Adrenal gland (tissue), 19 donors: ENCODE measurements around the gene FZR1. TPM values are rescaled to one million over a fixed set of nuclear protein-coding genes. Genes with fewer than 3 reads are reported as not detected.

Experiments used
- DNase-seq, 7 donors: peaks; one replicate each; pipeline ENCODE4 v3.0.0-alpha.2; 2019 to 2020
- H3K27ac ChIP-seq, 5 donors: fragments of 200-600 bp; sonication (generic) in 4 of 5; 1 replicate in 3 of 5; 2 replicates in 2 of 5; pipeline versions ENCODE4 v1.5.1 to v1.8.0; 2016 to 2020; ENCODE audit warnings: mild to moderate bottlenecking in 1 of 5
- H3K27me3 ChIP-seq: fragments of 200-600 bp; 2 replicates; pipeline ENCODE4 v1.8.0; 2021
- H3K36me3 ChIP-seq, 2 donors: fragments of 200-600 bp; replicated peaks in 1 of 2; 1 replicate in 1 of 2; 2 replicates in 1 of 2; pipeline versions ENCODE4 v1.5.1 to v1.8.0; 2018 to 2022
- H3K4me1 ChIP-seq, 2 donors: fragments of 200-600 bp; replicated peaks in 1 of 2; 1 replicate in 1 of 2; 2 replicates in 1 of 2; pipeline versions ENCODE4 v1.5.1 to v1.8.0; 2018 to 2021
- H3K4me3 ChIP-seq, 4 donors: fragments of 200-600 bp; sonication (generic) in 3 of 4; one replicate each; pipeline ENCODE4 v1.5.1; 2016 to 2018
- H3K9me3 ChIP-seq, 3 donors: fragments of 200-600 bp; sonication (generic) in 1 of 3; replicated peaks in 1 of 3; 1 replicate in 2 of 3; 2 replicates in 1 of 3; pipeline versions ENCODE4 v1.5.1 to v1.8.0; 2016 to 2021
- POLR2A ChIP-seq, 2 donors: fragments of 450-650 bp; IDR thresholded peaks; one replicate each; pipeline ENCODE4 v1.6.1; 2017; ENCODE audit warnings: antibody characterized with exemption in 2 of 2, mild to moderate bottlenecking in 2 of 2, moderate library complexity in 1 of 2
- WGBS, 4 donors: extraction: QIAGEN DNeasy Blood & Tissue Kit in 2 of 4; methylation state at CpG; one replicate each; pipeline versions ENCODE4 v1.1.5 to v1.1.7; 2013 to 2017; 5-methylcytosine and 5-hydroxymethylcytosine counted together
- intact Hi-C, 2 donors: fragments of 100-400 bp; cut with DNase I; formaldehyde crosslinking; loops; one replicate each; pipeline versions ENCODE4 v1.14.1 to v1.15.0; 2022 to 2023
- long read RNA-seq, 10 donors: library from polyadenylated mRNA in 3 of 10; unstranded in 2 of 10; stranded (forward) in 1 of 10; transcript quantifications; one replicate each; pipeline ENCODE4 v2.0.0 and lab custom pipeline, GENCODE V29; 2021 to 2026
- polyA plus RNA-seq, 3 donors: library from polyadenylated mRNA; stranded (reverse); fragments of 200-250 nt in 2 of 3; fragments of 350-450 nt in 1 of 3; fragmentation: Illumina TruSeq in 1 of 3; extraction: RNeasy Lipid Tissue Mini Kit (QIAGEN cat#74804) in 1 of 3; gene quantifications; one replicate each; pipeline ENCODE4 v1.2.3, GENCODE V29; 2013 to 2014
- total RNA-seq, 9 donors: library from RNA; depleted of rRNA in 4 of 9; stranded (reverse); fragments of >200 nt in 4 of 9; fragments of 120-200 nt in 1 of 9; fragmentation: NEBNext Ultra II Directional in 1 of 9; extraction: Animal tissue kit (Norgen Biotek cat#: 25700) in 1 of 9; gene quantifications; one replicate each; pipeline versions ENCODE4 v1.1.0 to v1.2.4, GENCODE V29; 2013 to 2023
- TF ChIP-seq, protein P1 (sequence below), 6 experiments: fragments of 450-650 bp in 4 of 6; fragments of 200-600 bp in 2 of 6; sonication (generic) in 1 of 6; IDR thresholded peaks; 1 replicate in 5 of 6; 2 replicates in 1 of 6; pipeline versions ENCODE4 v1.5.1 to v1.8.0; 2016 to 2021; ENCODE audit warnings: antibody characterized with exemption in 6 of 6, mild to moderate bottlenecking in 2 of 6, moderate library complexity in 1 of 6
- donor health status: healthy with polysubstance abuse.
- donor health status: Bipolar disorder and iron deficiency.
- donor health status: DM: yes; HTN: yes; CAD: no.
- donor health status: DM: no; HTN: no; CAD: no.
- donor health status: DM: no; HTN: no; CAD: no.
- donor health status: DM: yes; HTN: yes; CAD: no.

FZR1 gene
- total RNA-seq, result 10 to 100 TPM; 17.9 to 85.0 (median 39.4) TPM
- 10 to 100 TPM; 24.4 to 59.1 (median 26.4) TPM for polyA plus RNA-seq
- long read RNA-seq, donor 1, full-length matches to known transcripts, result 4 of 4 reads
- long read RNA-seq, donor 1, partial matches to known transcripts, result 0 of 4 reads
- long read RNA-seq, donor 1, other reads (novel, unspliced or antisense), result 0 of 4 reads
- long read RNA-seq, donor 2, full-length matches to known transcripts, result 4 of 4 reads
- long read RNA-seq, donor 2, partial matches to known transcripts, result 0 of 4 reads
- long read RNA-seq, donor 2, other reads (novel, unspliced or antisense), result 0 of 4 reads
- long read RNA-seq, donor 3, full-length matches to known transcripts, result 4 of 9 reads
- long read RNA-seq, donor 3, partial matches to known transcripts, result 5 of 9 reads
- long read RNA-seq, donor 3, other reads (novel, unspliced or antisense), result 0 of 9 reads
- long read RNA-seq, donor 4, partial matches to known transcripts, result 1 of 3 reads
- long read RNA-seq, donor 4, other reads (novel, unspliced or antisense), result 2 of 3 reads
- long read RNA-seq, donor 5, full-length matches to known transcripts, result 115 of 163 reads
- long read RNA-seq, donor 5, partial matches to known transcripts, result 8 of 163 reads
- long read RNA-seq, donor 5, other reads (novel, unspliced or antisense), result 40 of 163 reads
- long read RNA-seq, donor 6, partial matches to known transcripts, result 0 of 4 reads
- long read RNA-seq, donor 6, other reads (novel, unspliced or antisense), result 4 of 4 reads
- long read RNA-seq, donor 7, full-length matches to known transcripts, result 2 of 7 reads
- long read RNA-seq, donor 7, partial matches to known transcripts, result 5 of 7 reads
- long read RNA-seq, donor 7, other reads (novel, unspliced or antisense), result 0 of 7 reads
- long read RNA-seq, donor 8, full-length matches to known transcripts, result 9 of 15 reads
- long read RNA-seq, donor 8, partial matches to known transcripts, result 6 of 15 reads
- long read RNA-seq, donor 8, other reads (novel, unspliced or antisense), result 0 of 15 reads
- long read RNA-seq, donor 9, full-length matches to known transcripts, result 1 of 1 reads
- long read RNA-seq, donor 9, partial matches to known transcripts, result 0 of 1 reads
- long read RNA-seq, donor 9, other reads (novel, unspliced or antisense), result 0 of 1 reads
- long read RNA-seq, donor 10, full-length matches to known transcripts, result 5 of 5 reads
- long read RNA-seq, donor 10, partial matches to known transcripts, result 0 of 5 reads
- long read RNA-seq, donor 10, other reads (novel, unspliced or antisense), result 0 of 5 reads

DNA sequence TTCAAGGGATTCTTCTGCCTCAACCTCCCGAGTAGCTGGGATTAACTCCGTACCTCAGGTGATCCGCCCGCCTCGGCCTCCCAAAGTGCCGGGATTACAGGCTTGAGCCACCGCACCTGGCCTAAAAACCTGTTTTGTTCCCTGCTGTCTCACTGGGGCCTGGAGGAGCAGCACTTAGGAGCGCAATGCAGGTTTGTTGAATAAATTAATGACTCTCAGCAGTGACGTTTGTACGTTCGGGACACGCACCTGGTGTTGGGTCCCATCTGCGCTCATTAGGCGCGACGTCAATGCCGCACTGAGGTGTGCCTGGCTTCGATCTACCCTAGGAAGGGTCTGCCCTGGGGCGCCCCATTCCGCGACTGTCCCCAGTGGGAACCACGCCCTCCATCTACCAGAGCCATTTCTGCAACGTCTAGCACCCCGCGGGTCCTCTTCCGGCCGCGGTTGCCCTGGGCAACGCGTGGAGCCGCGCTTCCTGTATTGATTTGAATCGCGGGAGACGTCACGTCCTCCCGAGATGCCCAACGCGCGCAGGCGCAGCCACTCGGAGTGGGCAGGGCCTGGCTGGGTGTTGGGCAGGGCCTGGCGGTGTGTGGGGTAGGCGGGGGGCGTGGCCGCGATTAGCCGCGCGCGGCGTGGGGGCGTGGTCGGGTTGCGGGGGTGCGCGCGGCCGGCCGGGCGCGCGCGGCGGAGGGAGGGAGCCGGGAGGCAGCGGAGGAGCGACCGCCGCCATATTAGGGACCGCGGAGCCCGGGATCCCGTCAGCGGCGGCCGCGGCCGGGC, at the start of gene FZR1:
Gene FZR1 (plus strand): TSS at position 714 of the 786 bp plus-strand sequence. CDS start 16,679 bp downstream, outside the sequence.
- no peaks in the 10 kb centered on the region for H3K9me3 ChIP-seq
- H3K4me3 ChIP-seq, result peak within 1 kb of the TSS; percentile 54 to 99 (median 66)
- H3K27me3 ChIP-seq, result no peaks in the 10 kb centered on the region
- peaks cover 27 to 41% of the 10 kb centered on the region in 2 donors for H3K4me1 ChIP-seq
- 1 to 6% (median 2%) methylated on average over 21 to 78 of the region's 79 CpGs for WGBS, 4 donors
- peaks cover 0 to 11% of the 10 kb centered on the region in 2 donors for H3K36me3 ChIP-seq
- H3K27ac ChIP-seq, result peak within 1 kb of the TSS in 4 of 5 donors; percentile 76 to 97 (median 92)
- peak; percentile 98 to 100 (median 99) for DNase-seq
- peak in 1 of 2 donors; percentile 91 for TF ChIP-seq POLR2A (IDR thresholded peaks at IDR 0.05)
- TF ChIP-seq, protein P1, sequence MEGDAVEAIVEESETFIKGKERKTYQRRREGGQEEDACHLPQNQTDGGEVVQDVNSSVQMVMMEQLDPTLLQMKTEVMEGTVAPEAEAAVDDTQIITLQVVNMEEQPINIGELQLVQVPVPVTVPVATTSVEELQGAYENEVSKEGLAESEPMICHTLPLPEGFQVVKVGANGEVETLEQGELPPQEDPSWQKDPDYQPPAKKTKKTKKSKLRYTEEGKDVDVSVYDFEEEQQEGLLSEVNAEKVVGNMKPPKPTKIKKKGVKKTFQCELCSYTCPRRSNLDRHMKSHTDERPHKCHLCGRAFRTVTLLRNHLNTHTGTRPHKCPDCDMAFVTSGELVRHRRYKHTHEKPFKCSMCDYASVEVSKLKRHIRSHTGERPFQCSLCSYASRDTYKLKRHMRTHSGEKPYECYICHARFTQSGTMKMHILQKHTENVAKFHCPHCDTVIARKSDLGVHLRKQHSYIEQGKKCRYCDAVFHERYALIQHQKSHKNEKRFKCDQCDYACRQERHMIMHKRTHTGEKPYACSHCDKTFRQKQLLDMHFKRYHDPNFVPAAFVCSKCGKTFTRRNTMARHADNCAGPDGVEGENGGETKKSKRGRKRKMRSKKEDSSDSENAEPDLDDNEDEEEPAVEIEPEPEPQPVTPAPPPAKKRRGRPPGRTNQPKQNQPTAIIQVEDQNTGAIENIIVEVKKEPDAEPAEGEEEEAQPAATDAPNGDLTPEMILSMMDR (IDR thresholded peaks at IDR 0.05), result no peak
- intact Hi-C loops, result no loop called here

DNA sequence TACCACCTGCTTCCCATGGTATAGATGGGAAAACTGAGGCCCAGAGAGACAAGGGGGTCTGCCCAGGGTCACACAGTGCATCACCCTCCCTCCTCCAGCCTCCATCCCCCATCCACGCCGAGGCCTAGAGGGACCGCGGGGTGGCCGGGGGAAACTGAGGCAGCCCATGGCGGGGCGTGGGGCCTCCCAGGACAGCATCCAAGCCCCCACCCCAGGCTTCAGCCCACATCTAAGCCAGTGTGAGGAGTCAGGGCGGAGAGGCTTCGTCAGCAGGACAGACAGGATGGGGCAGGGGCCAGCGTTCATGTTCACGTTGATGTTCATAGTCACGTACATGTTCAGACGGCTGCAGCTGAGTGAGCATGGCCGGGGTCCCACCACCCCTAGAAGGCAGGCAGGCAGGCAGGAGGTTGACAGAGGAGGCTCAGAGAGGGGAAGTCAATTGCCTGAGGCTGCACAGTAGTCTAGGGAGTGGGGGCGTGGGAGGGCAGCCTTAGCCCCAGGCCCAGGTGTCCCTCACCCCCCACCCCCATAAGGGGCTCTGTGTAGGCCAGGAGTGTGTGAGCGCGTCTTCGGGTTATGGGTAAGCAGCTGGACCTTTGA, 49.1 kb upstream of the FZR1 start:
- 72 to 82% (median 80%) methylated on average over 6 to 18 of the region's 18 CpGs for WGBS, 4 donors
- no peak for TF ChIP-seq POLR2A (IDR thresholded peaks at IDR 0.05)
- TF ChIP-seq, protein P1 (IDR thresholded peaks at IDR 0.05), result no peak
- no peak for DNase-seq
- H3K4me3 ChIP-seq, result no peak overlapping the region
- no peaks in the 10 kb centered on the region for H3K9me3 ChIP-seq
- intact Hi-C loops, result no loop called here
- H3K27me3 ChIP-seq, result no peaks in the 10 kb centered on the region
- H3K36me3 ChIP-seq, result peaks cover 0 to 68% of the 10 kb centered on the region in 2 donors
- peak overlapping the region; percentile 38 to 96 (median 73) for H3K27ac ChIP-seq
- peaks cover 30 to 40% of the 10 kb centered on the region in 2 donors for H3K4me1 ChIP-seq

DNA sequence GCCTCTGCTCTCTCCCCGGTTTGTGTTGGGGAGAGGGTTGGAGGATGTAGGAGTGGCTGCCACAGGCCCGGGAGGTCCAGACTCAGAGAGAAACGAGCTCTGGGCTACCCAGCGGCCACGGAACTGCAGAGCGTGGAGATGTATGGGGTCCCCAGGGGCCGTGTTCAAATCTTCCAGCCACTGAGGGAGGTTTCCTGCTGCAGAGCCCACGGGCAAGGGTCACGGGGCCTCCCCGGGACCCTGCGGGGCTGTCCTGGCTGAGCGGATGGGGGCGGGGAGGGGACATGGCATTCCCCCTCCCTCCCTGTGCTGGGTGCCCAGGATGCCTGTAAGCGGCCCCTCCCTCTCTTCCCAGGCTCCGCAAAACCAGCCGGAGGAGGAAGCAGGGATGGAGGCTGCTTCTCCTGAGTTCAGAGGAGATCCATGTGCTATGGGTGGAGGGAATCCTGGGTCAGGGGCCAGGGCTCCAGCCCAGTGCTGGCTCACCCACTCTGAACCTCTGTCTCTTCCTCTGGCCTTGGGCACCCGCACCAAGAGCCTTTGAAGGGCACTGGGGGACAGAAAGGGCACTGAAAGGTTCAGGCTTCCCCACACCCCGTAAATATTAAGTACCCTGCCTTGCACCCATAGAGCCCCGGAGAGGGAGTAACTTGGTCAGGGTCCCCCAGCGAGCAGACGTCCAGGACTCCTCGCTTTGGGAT, 48.4 kb upstream of the FZR1 start:
- WGBS, 4 donors, result 41 to 43% (median 42%) methylated on average over 14 to 22 of the region's 22 CpGs
- H3K9me3 ChIP-seq, result no peaks in the 10 kb centered on the region
- H3K27me3 ChIP-seq, result no peaks in the 10 kb centered on the region
- H3K27ac ChIP-seq, result peak overlapping the region; percentile 72 to 96 (median 73)
- intact Hi-C loops, result no loop called here
- peak in 2 of 7 donors; percentile 41 to 58 for DNase-seq
- TF ChIP-seq, protein P1 (IDR thresholded peaks at IDR 0.05), result no peak
- TF ChIP-seq POLR2A (IDR thresholded peaks at IDR 0.05), result no peak
- H3K4me3 ChIP-seq, result no peak overlapping the region
- H3K36me3 ChIP-seq, result peaks cover 0 to 68% of the 10 kb centered on the region in 2 donors
- H3K4me1 ChIP-seq, result peaks cover 30 to 40% of the 10 kb centered on the region in 2 donors
